ENCODE measurements around the gene GJA3.

GJA3 gene

GRCh38 chr13:20168396-20168795, 7.5 kb upstream of the GJA3 start:
- H4K20me1 ChIP-seq (ENCODE audit: insufficient read depth, low read length) = no peaks in the 10 kb centered on the region
- H3K4me2 ChIP-seq (ENCODE audit: insufficient read depth, low read length) = no peak overlapping the region
- TF ChIP-seq CTCF (IDR thresholded peaks at IDR 0.05; ENCODE audit: borderline replicate concordance, extremely low read depth, low read length, poor library complexity, severe bottlenecking) (no peak), EZH2 (IDR thresholded peaks at IDR 0.05; ENCODE audit: borderline replicate concordance, low read depth, low read length, severe bottlenecking) (no peak)
- ATAC-seq (ENCODE audit: insufficient read depth, low read depth) (no peak), DNase-seq (no peak)
- H3K27ac ChIP-seq (ENCODE audit: low read length) = no peak overlapping the region
- no peaks in the 10 kb centered on the region for H3K9me3 ChIP-seq (ENCODE audit: insufficient read depth, low read length, severe bottlenecking)
- no peak overlapping the region for H3K9ac ChIP-seq (ENCODE audit: low read depth, low read length)
- H3K36me3 ChIP-seq (ENCODE audit: insufficient read depth, low read length) = no peaks in the 10 kb centered on the region
- H3K4me1 ChIP-seq (ENCODE audit: insufficient read depth, low read length) = peaks cover 4% of the 10 kb centered on the region; the same call in 1 of the 2 replicates
- no peak overlapping the region for H3K4me3 ChIP-seq (ENCODE audit: low read depth in 1 of 2, low read length in 2 of 2)
- no peak overlapping the region for H2AFZ ChIP-seq (ENCODE audit: low read depth, low read length)
- no peaks in the 10 kb centered on the region for H3K79me2 ChIP-seq (ENCODE audit: insufficient read depth, low read length)
- peaks cover 14% of the 10 kb centered on the region for H3K27me3 ChIP-seq (ENCODE audit: insufficient read depth, low read length, poor library complexity)

- no peak overlapping the region for H3K4me3 ChIP-seq (ENCODE audit: low read depth in 1 of 2, low read length in 2 of 2)
- H3K9ac ChIP-seq (ENCODE audit: low read depth, low read length) = no peak overlapping the region
- no peaks in the 10 kb centered on the region for H4K20me1 ChIP-seq (ENCODE audit: insufficient read depth, low read length)
- ATAC-seq (ENCODE audit: insufficient read depth, low read depth) = no peak
- H3K4me2 ChIP-seq (ENCODE audit: insufficient read depth, low read length) = no peak overlapping the region
- peaks cover 8% of the 10 kb centered on the region; the same call in 1 of the 2 replicates for H3K4me1 ChIP-seq (ENCODE audit: insufficient read depth, low read length)
- no peak for DNase-seq
- peaks cover 26% of the 10 kb centered on the region for H3K27me3 ChIP-seq (ENCODE audit: insufficient read depth, low read length, poor library complexity)
- H3K9me3 ChIP-seq (ENCODE audit: insufficient read depth, low read length, severe bottlenecking) = no peaks in the 10 kb centered on the region
- no peaks in the 10 kb centered on the region for H3K36me3 ChIP-seq (ENCODE audit: insufficient read depth, low read length)
- TF ChIP-seq CTCF (IDR thresholded peaks at IDR 0.05; ENCODE audit: borderline replicate concordance, extremely low read depth, low read length, poor library complexity, severe bottlenecking) (no peak), EZH2 (IDR thresholded peaks at IDR 0.05; ENCODE audit: borderline replicate concordance, low read depth, low read length, severe bottlenecking) (no peak)
- no peaks in the 10 kb centered on the region for H3K79me2 ChIP-seq (ENCODE audit: insufficient read depth, low read length)
- H2AFZ ChIP-seq (ENCODE audit: low read depth, low read length) = no peak overlapping the region
- no peak overlapping the region for H3K27ac ChIP-seq (ENCODE audit: low read length)
Observed at GRCh38 chr13:20165417-20166257, 4.8 kb upstream of the GJA3 start.

- H3K27ac ChIP-seq (ENCODE audit: low read length) = no peak overlapping the region
- no peak overlapping the region for H3K4me2 ChIP-seq (ENCODE audit: insufficient read depth, low read length)
- no peak overlapping the region for H3K4me3 ChIP-seq (ENCODE audit: low read depth in 1 of 2, low read length in 2 of 2)
- no peak for DNase-seq
- H3K36me3 ChIP-seq (ENCODE audit: insufficient read depth, low read length) = no peaks in the 10 kb centered on the region
- H3K27me3 ChIP-seq (ENCODE audit: insufficient read depth, low read length, poor library complexity) = peaks cover 55% of the 10 kb centered on the region
- no peaks in the 10 kb centered on the region for H3K79me2 ChIP-seq (ENCODE audit: insufficient read depth, low read length)
- H3K9ac ChIP-seq (ENCODE audit: low read depth, low read length) = no peak overlapping the region
- peaks cover 15% of the 10 kb centered on the region; the same call in 1 of the 2 replicates for H3K4me1 ChIP-seq (ENCODE audit: insufficient read depth, low read length)
- H3K9me3 ChIP-seq (ENCODE audit: insufficient read depth, low read length, severe bottlenecking) = no peaks in the 10 kb centered on the region
- no peak for TF ChIP-seq EZH2 (IDR thresholded peaks at IDR 0.05; ENCODE audit: borderline replicate concordance, low read depth, low read length, severe bottlenecking)
- TF ChIP-seq CTCF (IDR thresholded peaks at IDR 0.05; ENCODE audit: borderline replicate concordance, extremely low read depth, low read length, poor library complexity, severe bottlenecking) = no peak
- ATAC-seq (ENCODE audit: insufficient read depth, low read depth) = no peak
- no peak overlapping the region for H2AFZ ChIP-seq (ENCODE audit: low read depth, low read length)
- H4K20me1 ChIP-seq (ENCODE audit: insufficient read depth, low read length) = no peaks in the 10 kb centered on the region
Observed at GRCh38 chr13:20161951-20162300, 1.1 kb upstream of the GJA3 start.
